T-cell (primary cell): Measurements from ENCODE around the gene SPEG. TPM values are rescaled to one million over a fixed set of nuclear protein-coding genes. Genes with fewer than 3 reads are reported as not detected.
A peak's percentile ranks its signal among the peaks of the same experiment; 100 is the strongest.

Source experiments
- ATAC-seq, 4 experiments: fragments of 200-7000 bp in 3 of 4; fragments of 150-1000 bp in 1 of 4; cut with Tn5 transposase; replicated peaks in 1 of 4; 1 replicate in 3 of 4; 2 replicates in 1 of 4; pipeline ENCODE4 v1.10.0; 2021; ENCODE audit warnings: moderate library complexity in 3 of 4, mild to moderate bottlenecking in 2 of 4, moderate number of reproducible peaks in 1 of 4
- CTCF ChIA-PET, 2 donors: fragments of 300-600 bp; sonication (Branson Sonifier 250); formaldehyde crosslinking; loops; one replicate each; lab custom pipeline; 2022; ENCODE audit warnings: antibody characterized with exemption in 2 of 2; lab: Charles Lee
- POLR2A ChIA-PET, 2 donors: fragments of 300-600 bp; sonication (Branson Sonifier 250); formaldehyde crosslinking; loops; one replicate each; lab custom pipeline; 2022; ENCODE audit warnings: antibody characterized with exemption in 2 of 2; lab: Charles Lee
- DNase-seq, 35 experiments: peaks; one replicate each; pipeline versions ENCODE4 v3.0.0 to v3.0.0-alpha.2; 2013 to 2023
- H3K27ac ChIP-seq: one replicate; pipeline ENCODE4 v1.5.1; 2013; ENCODE audit warnings: low read length
- H3K27me3 ChIP-seq, 2 experiments: replicated peaks in 1 of 2; 1 replicate in 1 of 2; 2 replicates in 1 of 2; pipeline versions ENCODE4 v1.6.1 to v1.7.0; 2013; ENCODE audit warnings: low read length in 1 of 2, mixed read lengths in 1 of 2; ENCODE audit not compliant: control insufficient read depth in 2 of 2, insufficient read depth in 2 of 2; ENCODE audit errors: extremely low read depth in 1 of 2
- H3K36me3 ChIP-seq, 2 donors: 1 replicate in 1 of 2; 2 replicates in 1 of 2; pipeline versions ENCODE4 v1.6.1 to v1.7.0; 2013; ENCODE audit warnings: low read length in 1 of 2; ENCODE audit not compliant: control insufficient read depth in 2 of 2, insufficient read depth in 1 of 2; ENCODE audit errors: extremely low read depth in 1 of 2
- H3K4me1 ChIP-seq, 2 experiments: 1 replicate in 1 of 2; 2 replicates in 1 of 2; pipeline versions ENCODE4 v1.6.1 to v1.7.0; 2013; ENCODE audit warnings: low read length in 2 of 2, mixed read lengths in 1 of 2; ENCODE audit not compliant: insufficient read depth in 2 of 2, control insufficient read depth in 1 of 2; ENCODE audit errors: extremely low read depth in 1 of 2
- H3K4me3 ChIP-seq, 2 donors: 1 replicate in 1 of 2; 2 replicates in 1 of 2; pipeline versions ENCODE4 v1.5.1 to v1.7.0; 2013; ENCODE audit warnings: mild to moderate bottlenecking in 2 of 2, low read length in 1 of 2, moderate library complexity in 1 of 2; ENCODE audit not compliant: control insufficient read depth in 1 of 2; ENCODE audit errors: extremely low read depth in 1 of 2
- H3K9me3 ChIP-seq: 2 replicates; pipeline ENCODE4 v1.7.0; 2013
- H3K27ac Mint-ChIP-seq, 2 donors: one replicate each; pipeline ENCODE4 v1.8.0; 2020 to 2021; ENCODE audit warnings: mild to moderate bottlenecking in 2 of 2, mixed read lengths in 2 of 2
- H3K27me3 Mint-ChIP-seq, 2 donors: one replicate each; pipeline ENCODE4 v1.8.0; 2021 to 2022; ENCODE audit warnings: mixed read lengths in 2 of 2
- H3K36me3 Mint-ChIP-seq: one replicate; pipeline ENCODE4 v1.8.0; 2021; ENCODE audit warnings: mixed read lengths
- H3K4me1 Mint-ChIP-seq, 3 donors: one replicate each; pipeline ENCODE4 v1.8.0; 2020 to 2022; ENCODE audit warnings: mixed read lengths in 3 of 3, mild to moderate bottlenecking in 1 of 3
- H3K4me3 Mint-ChIP-seq, 3 donors: one replicate each; pipeline ENCODE4 v1.8.0; 2020 to 2022; ENCODE audit warnings: mild to moderate bottlenecking in 3 of 3, mixed read lengths in 3 of 3, moderate library complexity in 3 of 3
- H3K9me3 Mint-ChIP-seq, 3 donors: one replicate each; pipeline ENCODE4 v1.8.0; 2020 to 2022; ENCODE audit warnings: mixed read lengths in 3 of 3
- WGBS: methylation state at CpG from one replicate; pipeline ENCODE4 v1.1.5; 2013; ENCODE audit warnings: missing lambda C conversion rate; ENCODE audit not compliant: insufficient coverage; 5-methylcytosine and 5-hydroxymethylcytosine counted together
- total RNA-seq, 35 experiments: library from RNA in 6 of 35; stranded (reverse) in 6 of 35; fragments of 120-200 nt in 1 of 35; gene quantifications; one replicate each; pipeline versions ENCODE4 v1.2.1 to v1.2.4 and lab custom pipeline; 2013 to 2026

The SPEG gene
- total RNA-seq, 5 donors from 2014 or later (not counting 1 experiment from before 2014, with no cell fraction given): 13.8 to 23.9 (median 18.9) TPM

DNA sequence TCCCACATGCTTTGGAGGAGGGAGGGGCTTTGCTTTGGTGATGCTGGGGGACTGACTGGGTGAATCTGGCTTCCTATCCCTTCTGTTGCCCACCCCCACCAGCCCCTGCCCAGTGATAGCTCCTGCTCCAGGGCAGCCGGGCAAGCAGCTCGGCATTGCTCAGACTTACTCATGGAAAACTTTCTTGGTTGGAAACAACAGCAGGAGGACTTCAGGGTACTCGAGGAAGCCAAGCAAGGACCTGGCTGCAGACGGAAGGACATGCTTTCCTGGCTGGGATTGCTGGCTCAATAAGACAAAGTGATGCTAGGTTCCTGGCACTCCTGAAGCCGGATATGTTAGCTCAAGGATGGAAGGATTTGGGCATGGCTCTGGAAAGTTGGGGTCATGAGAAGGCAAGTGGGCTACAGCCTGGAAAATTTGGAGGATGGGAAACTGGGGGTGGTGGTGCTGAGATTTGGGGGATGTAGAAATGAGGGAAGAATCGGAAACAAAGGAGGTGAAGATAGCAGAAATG is 3.1 kb downstream of the SPEG start:
- ChIA-PET POLR2A (no interaction called here), CTCF (interaction anchor here in 1 of 2 donors (0.6 kb wide), 1 partner anchor 8 kb away, joined by 3 read pairs; no protein-coding TSS in a partner anchor)
- Mint-ChIP-seq H3K9me3 (no peaks in the 10 kb centered on the region), H3K36me3 (no peaks in the 10 kb centered on the region), H3K27me3 (peaks cover 14 to 38% of the 10 kb centered on the region in 2 donors), H3K4me3 (no peak overlapping the region), H3K4me1 (peaks cover 12 to 19% (median 14%) of the 10 kb centered on the region in 3 donors), H3K27ac (no peak overlapping the region)
- 81% methylated on average over 3 of the region's 6 CpGs for WGBS
- H3K27me3 ChIP-seq: peaks cover 5 to 60% of the 10 kb centered on the region in 2 experiments
- peaks cover 3 to 20% of the 10 kb centered on the region in 2 experiments for H3K4me1 ChIP-seq
- H3K36me3 ChIP-seq: no peaks in the 10 kb centered on the region
- ATAC-seq: no peak
- no peak overlapping the region for H3K4me3 ChIP-seq
- no peaks in the 10 kb centered on the region for H3K9me3 ChIP-seq
- H3K27ac ChIP-seq: no peak overlapping the region
- DNase-seq: no peak

DNA sequence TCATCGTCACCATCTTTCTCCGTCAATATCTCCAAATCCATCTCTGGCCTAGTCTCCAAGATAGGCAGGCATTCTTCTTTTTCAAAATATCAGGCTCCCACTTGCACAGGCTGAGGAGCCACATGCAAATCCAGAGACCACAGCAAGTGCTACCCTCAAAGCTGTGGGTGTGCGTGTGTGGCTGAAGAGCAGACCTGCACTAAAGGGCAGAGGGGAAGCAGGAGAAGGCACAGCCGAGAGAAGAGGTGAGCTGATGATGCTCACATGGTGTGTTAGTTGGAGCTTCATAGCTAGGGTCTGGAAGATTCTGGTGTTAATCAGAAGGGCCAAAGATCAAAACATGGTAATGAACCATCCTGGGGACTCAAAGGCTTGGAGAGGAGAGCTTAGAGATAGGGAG is 3.8 kb downstream of the SPEG start:
- Histone ChIP-seq H3K27me3 (peaks cover 5 to 67% of the 10 kb centered on the region in 2 experiments), H3K4me3 (no peak overlapping the region), H3K4me1 (peaks cover 3 to 24% of the 10 kb centered on the region in 2 experiments), H3K36me3 (no peaks in the 10 kb centered on the region), H3K9me3 (no peaks in the 10 kb centered on the region), H3K27ac (no peak overlapping the region)
- DNase-seq (no peak), ATAC-seq (no peak)
- 81% methylated on average over 4 of the region's 4 CpGs for WGBS
- Mint-ChIP-seq H3K9me3 (no peaks in the 10 kb centered on the region), H3K4me1 (peaks cover 15 to 23% (median 19%) of the 10 kb centered on the region in 3 donors), H3K36me3 (no peaks in the 10 kb centered on the region), H3K27ac (no peak overlapping the region), H3K4me3 (no peak overlapping the region), H3K27me3 (peaks cover 14 to 42% of the 10 kb centered on the region in 2 donors)
- POLR2A ChIA-PET: no interaction called here
- CTCF ChIA-PET: interaction anchor here (0.6 kb wide), 2 partner anchors 9 to 458 kb away, joined by 3 read pairs; no protein-coding TSS in a partner anchor

DNA sequence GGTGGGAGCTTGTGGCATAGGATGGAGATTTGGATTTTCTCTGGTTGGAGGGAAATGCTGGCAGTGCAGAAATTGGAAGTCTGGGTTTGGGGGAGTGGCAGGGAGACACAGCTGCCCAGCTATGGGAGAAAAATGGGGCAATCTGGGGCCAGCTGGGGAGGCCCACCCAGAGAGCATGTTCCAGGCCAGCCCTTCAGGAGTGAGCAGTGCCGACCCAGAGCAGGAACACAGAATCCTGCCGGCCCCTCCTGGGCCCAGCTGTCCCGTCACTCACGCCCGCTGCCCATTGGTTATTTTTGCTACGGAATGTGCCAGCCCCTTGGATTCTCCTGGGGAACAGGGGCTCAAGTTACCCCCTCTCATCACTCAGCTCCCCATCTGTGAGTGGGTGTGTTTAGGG is 4.9 kb downstream of the SPEG start:
- Mint-ChIP-seq H3K27ac (no peak overlapping the region), H3K9me3 (no peaks in the 10 kb centered on the region), H3K27me3 (peaks cover 10 to 35% of the 10 kb centered on the region in 2 donors), H3K4me1 (peaks cover 15 to 23% (median 19%) of the 10 kb centered on the region in 3 donors), H3K4me3 (no peak overlapping the region), H3K36me3 (no peaks in the 10 kb centered on the region)
- Histone ChIP-seq H3K27ac (no peak overlapping the region), H3K4me1 (peaks cover 3 to 24% of the 10 kb centered on the region in 2 experiments), H3K4me3 (no peak overlapping the region), H3K36me3 (no peaks in the 10 kb centered on the region), H3K9me3 (no peaks in the 10 kb centered on the region), H3K27me3 (peaks cover 3 to 67% of the 10 kb centered on the region in 2 experiments)
- 57% methylated on average over 1 of the region's 6 CpGs for WGBS
- ATAC-seq (no peak), DNase-seq (no peak)
- ChIA-PET POLR2A (no interaction called here), CTCF (interaction anchor here (0.6 kb wide), 2 partner anchors 9 to 24 kb away, joined by 3 to 5 read pairs; no protein-coding TSS in a partner anchor)

DNA sequence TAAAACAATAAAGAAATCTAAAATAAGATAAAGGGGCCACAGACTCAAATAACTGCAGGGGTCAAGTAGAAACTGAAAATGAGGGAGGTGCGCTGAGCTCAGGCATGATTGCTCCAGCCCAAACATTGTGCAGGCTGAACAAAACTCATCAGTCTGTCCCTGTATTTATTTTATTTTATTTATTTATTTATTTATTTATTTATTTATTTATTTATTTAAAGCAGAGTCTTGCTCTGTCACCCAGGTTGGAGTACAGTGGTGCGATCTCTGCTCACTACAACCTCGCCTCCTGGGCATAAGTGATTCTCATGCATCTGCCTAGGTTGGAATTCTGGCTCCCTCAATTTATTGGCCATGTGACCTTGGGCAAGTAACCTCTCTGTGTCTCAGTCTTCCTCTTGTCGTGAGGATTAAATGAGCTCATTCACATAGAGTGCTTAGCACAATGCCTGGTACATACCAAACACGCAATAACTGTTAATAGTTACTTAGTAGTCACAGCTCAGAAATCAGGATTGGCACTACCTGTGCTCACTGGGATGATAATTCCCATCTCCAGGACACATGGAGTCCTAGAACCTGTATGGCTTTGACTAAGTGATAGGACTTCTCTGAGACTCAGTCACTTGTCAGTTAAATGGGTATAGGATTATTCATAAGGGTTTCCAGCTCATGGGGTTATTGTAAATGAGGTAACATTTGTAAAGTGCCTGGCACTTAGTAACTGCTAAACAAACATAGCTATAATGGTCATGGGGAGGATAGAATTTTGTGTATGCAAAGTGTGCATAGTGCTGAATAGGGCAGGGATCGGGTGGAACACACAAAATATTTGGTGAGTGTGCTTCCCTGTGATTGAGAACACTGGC is 6.0 kb downstream of the SPEG start:
- Mint-ChIP-seq H3K27ac (peak overlapping the region in 1 of 2 donors; percentile 36), H3K9me3 (no peaks in the 10 kb centered on the region), H3K4me3 (peak overlapping the region; percentile 71 to 89 (median 80)), H3K27me3 (peaks cover 8 to 30% of the 10 kb centered on the region in 2 donors), H3K4me1 (peaks cover 12 to 22% (median 19%) of the 10 kb centered on the region in 3 donors), H3K36me3 (no peaks in the 10 kb centered on the region)
- H3K4me3 ChIP-seq: peak overlapping the region in 1 of 2 donors; percentile 81
- DNase-seq (no peak), ATAC-seq (no peak)
- peaks cover 3 to 66% of the 10 kb centered on the region in 2 experiments for H3K27me3 ChIP-seq
- peaks cover 3 to 15% of the 10 kb centered on the region in 2 experiments for H3K4me1 ChIP-seq
- H3K9me3 ChIP-seq: no peaks in the 10 kb centered on the region
- ChIA-PET CTCF (interaction anchor here in 1 of 2 donors (0.6 kb wide), 2 partner anchors 10 to 38 kb away, joined by 3 to 5 read pairs; no protein-coding TSS in a partner anchor), POLR2A (no interaction called here)
- 83% methylated on average over 5 of the region's 6 CpGs for WGBS
- H3K27ac ChIP-seq: no peak overlapping the region
- no peaks in the 10 kb centered on the region for H3K36me3 ChIP-seq

DNA sequence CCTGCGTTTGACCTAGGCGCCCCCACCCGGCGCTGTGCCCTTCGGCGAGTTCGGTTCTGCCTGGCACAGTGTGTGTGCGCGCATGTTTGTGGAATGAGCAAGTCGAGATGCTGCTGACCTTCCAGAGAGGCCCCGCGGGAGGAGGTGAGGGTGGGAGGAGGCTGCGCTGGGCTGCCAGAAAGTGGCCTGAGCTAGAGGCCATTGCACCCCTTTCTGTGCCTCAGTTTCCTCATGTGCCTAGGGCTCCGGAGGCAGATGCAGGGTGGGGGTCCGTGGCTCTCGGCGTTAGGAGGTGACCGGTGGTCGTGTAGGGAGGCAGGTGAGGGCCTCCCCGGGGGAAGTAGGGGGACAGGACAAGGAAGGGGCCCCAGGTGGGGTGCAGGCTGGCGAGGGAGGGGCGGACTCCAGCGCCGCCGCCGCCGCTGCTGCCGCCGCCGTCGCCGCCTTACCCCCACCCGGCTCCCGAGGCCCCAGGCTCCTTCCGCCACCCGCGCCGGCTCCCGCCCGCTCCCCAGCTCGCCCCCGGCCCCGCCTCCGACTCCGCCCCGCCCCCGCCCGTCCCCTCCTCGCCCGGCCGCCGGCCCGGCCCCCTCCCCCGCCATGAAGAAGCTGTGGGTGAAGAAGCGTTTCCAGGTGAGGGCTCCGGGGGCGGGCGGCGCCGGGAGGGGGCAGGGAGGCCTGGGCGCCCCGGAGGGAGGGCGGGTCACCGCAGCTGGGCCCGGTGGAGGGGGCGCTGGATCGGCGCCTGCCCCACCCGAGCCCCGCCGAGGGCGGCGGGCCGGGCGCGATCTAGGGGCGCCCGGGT is 7.0 kb downstream of the SPEG start:
- H3K36me3 ChIP-seq: no peaks in the 10 kb centered on the region
- DNase-seq: peak; percentile 12 to 71 (median 42)
- POLR2A ChIA-PET: interaction anchor here in 1 of 2 donors (0.6 kb wide), 1 partner anchor 32 kb away, joined by 10 read pairs; no protein-coding TSS in a partner anchor
- H3K4me1 ChIP-seq: peaks cover 3 to 15% of the 10 kb centered on the region in 2 experiments
- peak overlapping the region; percentile 44 to 81 for H3K4me3 ChIP-seq
- H3K9me3 ChIP-seq: no peaks in the 10 kb centered on the region
- peaks cover 0 to 62% of the 10 kb centered on the region in 2 experiments for H3K27me3 ChIP-seq
- Mint-ChIP-seq H3K27me3 (peaks cover 0 to 24% of the 10 kb centered on the region in 2 donors), H3K9me3 (no peaks in the 10 kb centered on the region), H3K4me3 (peak overlapping the region; percentile 71 to 89 (median 80)), H3K36me3 (no peaks in the 10 kb centered on the region), H3K4me1 (peaks cover 16 to 19% (median 19%) of the 10 kb centered on the region in 3 donors), H3K27ac (peak overlapping the region in 1 of 2 donors; percentile 44)
- CTCF ChIA-PET: interaction anchor here (0.6 to 1.2 kb wide), 2 partner anchors 50 to 55 kb away, joined by 3 to 4 read pairs; no protein-coding TSS in a partner anchor
- under 1% methylated on average over 59 of the region's 78 CpGs for WGBS
- H3K27ac ChIP-seq: no peak overlapping the region
- ATAC-seq: peak; percentile 80 to 89 (median 85)
